GM19193 (cell line): ENCODE data around the gene TMEM219.
A peak's percentile ranks its signal among the peaks of the same experiment; 100 is the strongest.

Experiments
- POLR2A ChIP-seq: IDR thresholded peaks from 4 replicates; pipeline ENCODE4 v1.6.1; 2011; ENCODE audit not compliant: insufficient read depth, insufficient read length; ENCODE audit errors: extremely low read depth

TMEM219 gene

GRCh38 chr16:29961479-29962343 is at the start of gene TMEM219:
Gene TMEM219, plus strand, starts transcription at chr16:29962079. Its CDS starts 1,065 bp downstream, at chr16:29963144.
- TF ChIP-seq POLR2A = peak; percentile 72

- no peak for TF ChIP-seq POLR2A
Measured at GRCh38 chr16:29912087-29912486, 49.8 kb upstream of the TMEM219 start.

- no peak for TF ChIP-seq POLR2A
Measured at GRCh38 chr16:29913514-29913913, 48.4 kb upstream of the TMEM219 start.

GRCh38 chr16:29915590-29916247 is 46.2 kb upstream of the TMEM219 start:
- no peak for TF ChIP-seq POLR2A

- no peak for TF ChIP-seq POLR2A
Measured at GRCh38 chr16:29916979-29917378, 44.9 kb upstream of the TMEM219 start.

- TF ChIP-seq POLR2A = no peak
Measured at GRCh38 chr16:29920288-29921033, 41.4 kb upstream of the TMEM219 start.

GRCh38 chr16:29921034-29921385 is 40.9 kb upstream of the TMEM219 start:
- no peak for TF ChIP-seq POLR2A

GRCh38 chr16:29922326-29922725 is 39.6 kb upstream of the TMEM219 start:
- TF ChIP-seq POLR2A = no peak

GRCh38 chr16:29922986-29923501 is 38.8 kb upstream of the TMEM219 start:
- TF ChIP-seq POLR2A = no peak

- TF ChIP-seq POLR2A = no peak
Measured at GRCh38 chr16:29925105-29925756, 36.6 kb upstream of the TMEM219 start.

GRCh38 chr16:29925781-29926710 is 35.8 kb upstream of the TMEM219 start, which contains the start of gene KCTD13:
Gene KCTD13, minus strand, starts transcription at chr16:29926226. Its CDS starts 193 bp downstream, at chr16:29926033.
- TF ChIP-seq POLR2A = peak; percentile 90

GRCh38 chr16:29926711-29927052 is 35.2 kb upstream of the TMEM219 start:
- no peak for TF ChIP-seq POLR2A

GRCh38 chr16:29927070-29927905 is 34.6 kb upstream of the TMEM219 start:
- TF ChIP-seq POLR2A = no peak
